Measurements from ENCODE around the gene BATF3.
"Not testable (repeated sequence)": the region's sequence is repeated elsewhere in the genome, so short reads cannot be mapped to it uniquely, and the experiment has no call there.

The BATF3 gene

DNA sequence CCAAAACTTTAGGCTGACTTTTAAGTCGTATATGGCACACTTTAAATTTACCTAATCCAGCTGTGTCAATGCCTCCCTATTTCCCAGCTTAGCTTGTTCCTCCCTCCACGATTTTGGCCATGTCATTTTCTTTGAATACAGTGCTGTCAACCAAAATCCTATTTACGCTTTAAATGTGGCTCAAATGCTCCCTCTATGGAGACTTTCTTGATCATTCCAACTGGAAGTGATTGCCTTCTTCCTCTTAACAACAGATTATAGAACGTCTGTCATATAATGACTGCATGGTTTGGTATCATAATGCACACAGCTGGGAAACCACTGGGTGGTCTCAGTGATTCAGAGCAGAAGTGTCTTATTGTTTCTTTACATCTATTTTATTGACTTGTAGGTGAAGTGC lies 18.9 kb upstream of the BATF3 start:
- H3K4me3 ChIP-seq (ENCODE audit: low read length), result no peak overlapping the region
- TF ChIP-seq, protein P1, sequence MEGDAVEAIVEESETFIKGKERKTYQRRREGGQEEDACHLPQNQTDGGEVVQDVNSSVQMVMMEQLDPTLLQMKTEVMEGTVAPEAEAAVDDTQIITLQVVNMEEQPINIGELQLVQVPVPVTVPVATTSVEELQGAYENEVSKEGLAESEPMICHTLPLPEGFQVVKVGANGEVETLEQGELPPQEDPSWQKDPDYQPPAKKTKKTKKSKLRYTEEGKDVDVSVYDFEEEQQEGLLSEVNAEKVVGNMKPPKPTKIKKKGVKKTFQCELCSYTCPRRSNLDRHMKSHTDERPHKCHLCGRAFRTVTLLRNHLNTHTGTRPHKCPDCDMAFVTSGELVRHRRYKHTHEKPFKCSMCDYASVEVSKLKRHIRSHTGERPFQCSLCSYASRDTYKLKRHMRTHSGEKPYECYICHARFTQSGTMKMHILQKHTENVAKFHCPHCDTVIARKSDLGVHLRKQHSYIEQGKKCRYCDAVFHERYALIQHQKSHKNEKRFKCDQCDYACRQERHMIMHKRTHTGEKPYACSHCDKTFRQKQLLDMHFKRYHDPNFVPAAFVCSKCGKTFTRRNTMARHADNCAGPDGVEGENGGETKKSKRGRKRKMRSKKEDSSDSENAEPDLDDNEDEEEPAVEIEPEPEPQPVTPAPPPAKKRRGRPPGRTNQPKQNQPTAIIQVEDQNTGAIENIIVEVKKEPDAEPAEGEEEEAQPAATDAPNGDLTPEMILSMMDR (conservative IDR thresholded peaks at IDR 0.05; ENCODE audit: low read length), result peak; percentile 34
- peak; percentile 20 for DNase-seq (ENCODE audit: low read depth)

DNA sequence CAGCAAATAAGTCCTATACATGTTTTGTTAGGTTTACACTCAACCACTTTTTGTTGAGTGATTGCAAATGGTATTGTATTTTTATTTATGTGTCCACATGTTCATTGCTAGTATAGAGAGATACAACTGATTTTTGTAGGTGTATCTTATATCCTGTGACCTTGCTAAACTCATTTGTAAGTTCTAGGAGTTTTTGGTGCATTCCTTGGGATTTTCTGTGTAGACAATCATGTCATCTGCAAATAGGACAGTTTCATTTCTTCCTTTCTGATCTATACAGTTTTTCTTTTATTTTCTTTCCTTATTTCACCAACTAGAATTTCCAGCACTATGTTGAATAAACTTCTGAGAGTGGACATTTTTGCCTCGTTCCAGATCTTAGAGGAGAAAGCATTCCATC lies 16.5 kb upstream of the BATF3 start:
- TF ChIP-seq, protein P1 (conservative IDR thresholded peaks at IDR 0.05; ENCODE audit: low read length), result no peak
- no peak for DNase-seq (ENCODE audit: low read depth)

DNA sequence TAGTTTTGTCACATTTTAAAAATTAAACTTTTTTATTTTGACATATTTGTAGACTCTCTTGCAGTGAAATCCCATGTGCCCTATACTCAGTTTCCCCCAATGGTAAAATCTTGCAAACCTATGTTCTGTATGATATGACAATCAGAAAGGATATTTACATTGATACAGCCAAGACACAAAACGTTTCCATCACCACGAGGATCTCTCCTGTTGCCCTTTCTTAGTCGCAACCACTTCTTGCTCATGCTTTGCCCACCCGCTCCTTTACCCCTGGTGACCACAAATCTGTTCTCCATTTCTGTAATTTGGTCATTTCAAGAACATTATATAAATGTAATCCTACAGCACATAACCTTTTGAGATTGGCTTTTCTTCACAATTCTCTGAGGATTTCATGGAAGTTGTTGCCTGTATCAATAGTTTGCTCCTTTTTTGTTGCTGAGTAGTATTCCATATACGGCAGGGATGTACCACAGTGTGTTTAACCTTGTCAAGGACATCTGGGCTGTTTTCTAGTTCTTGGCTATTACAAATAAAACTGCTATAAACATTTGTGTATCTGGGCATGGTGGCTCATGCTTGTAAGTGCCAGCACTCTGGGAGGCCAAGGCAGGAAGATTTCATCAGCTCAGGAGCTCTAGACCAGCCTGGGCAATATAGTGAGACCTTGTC lies 14.0 kb upstream of the BATF3 start:
- TF ChIP-seq, protein P1 (conservative IDR thresholded peaks at IDR 0.05; ENCODE audit: low read length), result no peak
- no peak for DNase-seq (ENCODE audit: low read depth)
- H3K4me3 ChIP-seq (ENCODE audit: low read length), result no peak overlapping the region

More for the DNA sequence above, 16.5 kb upstream of the BATF3 start:
- no peak overlapping the region for H3K4me3 ChIP-seq (ENCODE audit: low read length)

DNA sequence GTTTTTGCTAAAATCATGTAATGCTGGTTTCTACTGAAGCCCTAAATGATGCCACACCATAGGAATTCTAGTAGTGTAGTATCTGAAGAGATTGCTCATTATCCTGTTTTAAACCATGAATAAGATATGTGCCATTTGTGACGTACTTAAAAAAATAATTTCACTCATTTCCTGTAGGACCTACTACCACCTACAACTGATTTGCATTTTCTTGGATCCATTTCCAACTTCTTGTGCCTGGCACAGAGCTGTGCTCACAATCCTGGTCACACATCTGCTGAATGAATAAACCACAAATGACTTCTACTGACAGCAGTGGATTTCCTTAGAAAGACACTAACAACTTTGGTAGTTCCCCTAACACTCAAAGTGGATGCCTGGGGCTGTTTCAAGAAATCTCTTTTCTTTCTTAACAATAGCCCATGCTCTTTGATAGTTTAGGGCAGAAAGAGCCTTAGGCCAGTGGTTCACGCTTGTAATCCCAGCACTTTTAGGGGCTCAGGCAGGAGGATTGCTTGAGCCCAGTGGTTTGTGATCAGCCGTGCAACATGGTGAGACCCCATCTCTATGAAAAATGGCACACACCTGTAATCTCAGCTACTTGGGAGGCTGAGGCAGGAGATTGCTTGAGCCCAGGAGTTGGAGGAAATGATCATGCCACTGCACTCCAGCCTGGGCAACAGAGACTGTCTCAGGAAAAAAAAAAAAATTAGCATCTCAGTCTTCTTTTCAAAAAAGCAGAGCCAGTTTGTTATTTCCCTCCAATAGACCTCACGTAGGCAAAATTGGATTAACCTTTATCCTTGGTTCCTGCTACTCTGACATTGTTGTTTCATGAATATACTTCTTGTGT lies 13.0 kb upstream of the BATF3 start:
- no peak overlapping the region for H3K4me3 ChIP-seq (ENCODE audit: low read length)
- TF ChIP-seq, protein P1 (conservative IDR thresholded peaks at IDR 0.05; ENCODE audit: low read length), result no peak
- peak; percentile 88 for DNase-seq (ENCODE audit: low read depth)

DNA sequence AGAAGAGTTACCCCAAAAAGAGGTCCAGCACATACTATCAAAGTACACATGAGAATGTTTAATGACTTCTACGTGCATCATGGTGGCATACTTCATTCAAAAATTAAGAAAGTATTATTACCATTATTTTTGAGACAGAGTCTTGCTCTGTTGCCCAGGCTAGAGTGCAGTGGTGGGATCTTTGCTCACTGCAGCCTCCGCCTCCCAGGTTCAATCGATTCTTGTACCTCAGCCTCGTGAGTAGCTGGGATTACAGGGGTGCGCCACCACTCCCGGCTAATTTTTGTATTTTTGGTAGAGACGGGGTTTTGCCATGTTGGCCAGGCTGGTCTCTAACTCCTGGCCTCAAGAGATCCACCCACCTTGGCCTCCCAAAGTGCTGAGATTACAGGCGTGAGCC lies 12.3 kb upstream of the BATF3 start:
- not testable (repeated sequence) for H3K4me3 ChIP-seq (ENCODE audit: low read length); DNase-seq (ENCODE audit: low read depth)

DNA sequence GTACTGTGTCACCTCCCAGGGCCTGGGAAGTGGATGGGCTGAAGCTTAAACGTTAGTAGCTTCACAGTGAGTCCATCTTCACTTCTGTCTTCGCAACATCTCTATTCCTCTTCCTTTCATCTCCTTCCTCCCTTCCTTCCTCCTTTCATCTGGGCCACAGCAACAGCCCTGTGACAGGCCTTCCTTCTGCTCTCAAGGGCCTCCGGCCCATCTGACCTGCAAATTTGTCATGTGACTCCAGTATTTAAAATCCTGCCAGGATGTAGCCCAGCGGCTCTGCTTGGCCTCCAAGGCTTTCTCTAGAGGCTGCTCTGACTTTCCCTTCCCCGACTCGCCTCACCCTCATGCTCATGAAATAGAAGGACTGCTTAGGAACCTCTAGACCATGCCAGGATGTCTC lies 10.9 kb upstream of the BATF3 start:
- TF ChIP-seq, protein P1 (conservative IDR thresholded peaks at IDR 0.05; ENCODE audit: low read length), result no peak
- DNase-seq (ENCODE audit: low read depth), result no peak
- no peak overlapping the region for H3K4me3 ChIP-seq (ENCODE audit: low read length)

DNA sequence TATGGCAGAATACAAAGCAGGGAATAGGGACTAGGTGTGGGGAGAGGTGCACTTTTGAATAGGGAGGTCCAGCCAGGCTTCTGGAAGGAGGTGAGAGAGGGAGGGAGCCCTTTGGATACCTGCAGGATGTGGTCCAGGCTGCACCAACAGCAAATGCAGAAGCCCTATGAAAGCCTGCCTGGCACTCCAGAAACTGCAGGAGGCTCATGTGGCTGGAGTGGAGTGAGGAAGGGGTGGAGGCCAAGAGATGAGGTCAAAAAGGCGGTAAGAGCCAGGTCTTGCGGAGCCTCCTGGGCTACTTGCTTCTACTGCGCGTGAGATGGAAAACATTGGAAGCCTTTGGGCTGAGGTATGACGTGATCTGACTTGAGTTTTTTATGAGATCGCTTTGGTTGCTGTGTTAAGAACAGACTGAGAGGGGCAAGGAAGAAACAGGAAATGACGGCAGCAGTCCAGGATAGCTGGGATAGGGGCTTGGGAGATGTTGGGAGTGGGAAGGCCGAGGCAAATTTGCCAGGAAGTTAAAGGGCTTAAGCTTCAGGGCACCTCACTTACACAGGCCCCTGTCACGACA lies 4.4 kb upstream of the BATF3 start:
- TF ChIP-seq, protein P1 (conservative IDR thresholded peaks at IDR 0.05; ENCODE audit: low read length), result no peak
- DNase-seq (ENCODE audit: low read depth), result no peak

More for the DNA sequence above, 4.4 kb upstream of the BATF3 start:
- H3K4me3 ChIP-seq (ENCODE audit: low read length), result no peak overlapping the region
